ENCODE data around the gene THOC5.

DNA sequence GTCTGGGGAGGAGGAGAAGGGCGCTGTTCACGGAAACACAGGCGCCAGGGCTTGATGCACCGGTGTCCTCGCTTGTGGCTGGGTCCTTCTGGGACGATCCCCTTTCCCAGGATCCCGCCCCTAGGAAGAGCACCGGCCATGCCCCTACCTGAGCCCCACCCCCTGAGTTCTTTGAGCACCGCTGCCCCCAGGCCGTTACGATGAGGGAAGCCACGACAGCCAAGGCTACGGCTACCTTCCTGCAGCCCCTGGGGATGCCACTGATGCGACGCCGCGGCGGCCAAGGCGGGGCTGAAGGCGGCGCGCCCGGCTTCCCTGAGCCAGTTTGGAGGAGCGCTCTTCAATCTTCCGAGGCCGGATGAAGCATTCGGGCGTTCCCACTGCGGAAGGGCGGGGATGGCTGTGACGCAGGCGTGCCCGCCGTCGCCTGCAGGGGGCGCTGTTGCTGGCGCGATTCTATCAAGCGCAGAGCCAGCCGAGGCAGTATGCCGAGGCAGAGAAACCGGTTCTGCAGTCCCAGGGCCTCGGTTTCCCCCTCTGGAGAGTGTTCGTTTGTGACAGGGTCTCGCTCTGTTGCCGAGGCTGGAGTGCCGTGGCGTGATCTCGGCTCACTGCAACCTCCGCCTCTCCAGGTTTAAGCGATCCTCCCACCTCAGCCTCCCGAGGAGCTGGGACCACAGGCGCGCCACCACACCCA lies 83.2 kb downstream of the THOC5 start:
- peak in 1 of 3 donors; percentile 11 for TF ChIP-seq CTCF (IDR thresholded peaks at IDR 0.05)
- TF ChIP-seq POLR2A (IDR thresholded peaks at IDR 0.05), result no peak
- TF ChIP-seq EP300 (IDR thresholded peaks at IDR 0.05), result no peak
